ENCODE results near the gene ZNF385D.

Gene ZNF385D

DNA sequence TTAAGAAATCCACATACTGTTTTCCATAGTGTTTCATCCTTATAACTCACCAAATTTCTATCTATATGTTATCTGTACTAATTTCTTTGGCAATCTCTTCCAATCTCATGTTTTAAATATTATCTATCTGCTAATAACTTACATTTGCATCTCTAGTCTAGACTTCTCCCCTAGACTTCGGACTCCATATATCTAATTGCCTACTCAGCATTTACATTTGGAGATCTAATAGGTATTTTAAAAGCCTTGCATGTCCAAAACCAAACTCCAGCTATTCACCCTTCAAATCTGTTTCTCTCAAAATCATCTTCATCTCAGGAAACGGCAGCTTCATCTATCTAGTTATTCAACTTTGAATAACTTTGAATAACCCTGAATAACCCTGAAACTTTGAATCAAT is 35.3 kb downstream of the ZNF385D start:
- no peak for ATAC-seq

DNA sequence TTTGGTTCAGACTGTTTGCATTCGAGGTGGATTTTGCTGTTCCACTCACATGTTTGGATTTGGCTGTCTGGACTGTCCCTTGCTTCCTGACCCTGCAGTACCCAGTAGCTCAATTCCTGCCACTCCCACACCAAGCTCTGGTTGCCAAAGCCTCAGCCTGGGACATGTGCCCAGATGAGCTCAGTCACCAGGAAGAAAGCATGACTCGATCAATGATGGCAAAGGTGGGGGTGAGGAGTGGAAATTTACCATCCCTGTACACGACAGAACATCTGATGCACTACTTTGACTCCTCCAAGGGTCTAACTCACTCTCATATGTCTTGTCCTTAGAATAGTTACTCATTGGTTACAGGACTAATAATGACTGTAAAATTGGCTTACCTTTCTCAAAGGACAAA is 45.2 kb downstream of the ZNF385D start:
- TF ChIP-seq ZC3H10 (CRISPR knock-in tag; IDR thresholded peaks at IDR 0.05) = no peak
- ATAC-seq = peak; percentile 86

More for the DNA sequence above, 35.3 kb downstream of the ZNF385D start:
- TF ChIP-seq ZC3H10 (CRISPR knock-in tag; IDR thresholded peaks at IDR 0.05) (no peak), OSR1 (CRISPR knock-in tag; IDR thresholded peaks at IDR 0.05) (no peak), ZNF565 (CRISPR knock-in tag; conservative IDR thresholded peaks at IDR 0.05; ENCODE audit: low read depth) (no peak), TOX (CRISPR knock-in tag; IDR thresholded peaks at IDR 0.05; ENCODE audit: borderline replicate concordance) (no peak), CSDC2 (CRISPR knock-in tag; IDR thresholded peaks at IDR 0.05) (no peak), RARB (CRISPR knock-in tag; IDR thresholded peaks at IDR 0.05) (no peak), ISL1 (CRISPR knock-in tag; IDR thresholded peaks at IDR 0.05) (no peak), PPARA (CRISPR knock-in tag; IDR thresholded peaks at IDR 0.05; ENCODE audit: borderline replicate concordance) (no peak), ARNTL (CRISPR knock-in tag; IDR thresholded peaks at IDR 0.05; ENCODE audit: borderline replicate concordance, low read depth) (no peak), TCF4 (CRISPR knock-in tag; IDR thresholded peaks at IDR 0.05; ENCODE audit: borderline replicate concordance) (no peak), ESRRG (CRISPR knock-in tag; IDR thresholded peaks at IDR 0.05) (no peak), SNAI2 (CRISPR knock-in tag; IDR thresholded peaks at IDR 0.05) (no peak), ZFP3 (CRISPR knock-in tag; IDR thresholded peaks at IDR 0.05) (no peak), GLIS3 (CRISPR knock-in tag; IDR thresholded peaks at IDR 0.05) (no peak)
- TF ChIP-seq, protein P1, sequence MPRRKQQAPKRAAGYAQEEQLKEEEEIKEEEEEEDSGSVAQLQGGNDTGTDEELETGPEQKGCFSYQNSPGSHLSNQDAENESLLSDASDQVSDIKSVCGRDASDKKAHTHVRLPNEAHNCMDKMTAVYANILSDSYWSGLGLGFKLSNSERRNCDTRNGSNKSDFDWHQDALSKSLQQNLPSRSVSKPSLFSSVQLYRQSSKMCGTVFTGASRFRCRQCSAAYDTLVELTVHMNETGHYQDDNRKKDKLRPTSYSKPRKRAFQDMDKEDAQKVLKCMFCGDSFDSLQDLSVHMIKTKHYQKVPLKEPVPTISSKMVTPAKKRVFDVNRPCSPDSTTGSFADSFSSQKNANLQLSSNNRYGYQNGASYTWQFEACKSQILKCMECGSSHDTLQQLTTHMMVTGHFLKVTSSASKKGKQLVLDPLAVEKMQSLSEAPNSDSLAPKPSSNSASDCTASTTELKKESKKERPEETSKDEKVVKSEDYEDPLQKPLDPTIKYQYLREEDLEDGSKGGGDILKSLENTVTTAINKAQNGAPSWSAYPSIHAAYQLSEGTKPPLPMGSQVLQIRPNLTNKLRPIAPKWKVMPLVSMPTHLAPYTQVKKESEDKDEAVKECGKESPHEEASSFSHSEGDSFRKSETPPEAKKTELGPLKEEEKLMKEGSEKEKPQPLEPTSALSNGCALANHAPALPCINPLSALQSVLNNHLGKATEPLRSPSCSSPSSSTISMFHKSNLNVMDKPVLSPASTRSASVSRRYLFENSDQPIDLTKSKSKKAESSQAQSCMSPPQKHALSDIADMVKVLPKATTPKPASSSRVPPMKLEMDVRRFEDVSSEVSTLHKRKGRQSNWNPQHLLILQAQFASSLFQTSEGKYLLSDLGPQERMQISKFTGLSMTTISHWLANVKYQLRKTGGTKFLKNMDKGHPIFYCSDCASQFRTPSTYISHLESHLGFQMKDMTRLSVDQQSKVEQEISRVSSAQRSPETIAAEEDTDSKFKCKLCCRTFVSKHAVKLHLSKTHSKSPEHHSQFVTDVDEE (CRISPR knock-in tag; IDR thresholded peaks at IDR 0.05) = no peak
- TF ChIP-seq, protein P2, sequence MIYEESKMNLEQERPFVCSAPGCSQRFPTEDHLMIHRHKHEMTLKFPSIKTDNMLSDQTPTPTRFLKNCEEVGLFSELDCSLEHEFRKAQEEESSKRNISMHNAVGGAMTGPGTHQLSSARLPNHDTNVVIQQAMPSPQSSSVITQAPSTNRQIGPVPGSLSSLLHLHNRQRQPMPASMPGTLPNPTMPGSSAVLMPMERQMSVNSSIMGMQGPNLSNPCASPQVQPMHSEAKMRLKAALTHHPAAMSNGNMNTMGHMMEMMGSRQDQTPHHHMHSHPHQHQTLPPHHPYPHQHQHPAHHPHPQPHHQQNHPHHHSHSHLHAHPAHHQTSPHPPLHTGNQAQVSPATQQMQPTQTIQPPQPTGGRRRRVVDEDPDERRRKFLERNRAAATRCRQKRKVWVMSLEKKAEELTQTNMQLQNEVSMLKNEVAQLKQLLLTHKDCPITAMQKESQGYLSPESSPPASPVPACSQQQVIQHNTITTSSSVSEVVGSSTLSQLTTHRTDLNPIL (CRISPR knock-in tag; IDR thresholded peaks at IDR 0.05; ENCODE audit: low read depth) = no peak
- TF ChIP-seq, protein P3, sequence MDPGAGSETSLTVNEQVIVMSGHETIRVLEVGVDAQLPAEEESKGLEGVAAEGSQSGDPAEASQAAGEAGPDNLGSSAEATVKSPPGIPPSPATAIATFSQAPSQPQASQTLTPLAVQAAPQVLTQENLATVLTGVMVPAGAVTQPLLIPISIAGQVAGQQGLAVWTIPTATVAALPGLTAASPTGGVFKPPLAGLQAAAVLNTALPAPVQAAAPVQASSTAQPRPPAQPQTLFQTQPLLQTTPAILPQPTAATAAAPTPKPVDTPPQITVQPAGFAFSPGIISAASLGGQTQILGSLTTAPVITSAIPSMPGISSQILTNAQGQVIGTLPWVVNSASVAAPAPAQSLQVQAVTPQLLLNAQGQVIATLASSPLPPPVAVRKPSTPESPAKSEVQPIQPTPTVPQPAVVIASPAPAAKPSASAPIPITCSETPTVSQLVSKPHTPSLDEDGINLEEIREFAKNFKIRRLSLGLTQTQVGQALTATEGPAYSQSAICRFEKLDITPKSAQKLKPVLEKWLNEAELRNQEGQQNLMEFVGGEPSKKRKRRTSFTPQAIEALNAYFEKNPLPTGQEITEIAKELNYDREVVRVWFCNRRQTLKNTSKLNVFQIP (CRISPR knock-in tag; IDR thresholded peaks at IDR 0.05; ENCODE audit: borderline replicate concordance, low read depth) = no peak

DNA sequence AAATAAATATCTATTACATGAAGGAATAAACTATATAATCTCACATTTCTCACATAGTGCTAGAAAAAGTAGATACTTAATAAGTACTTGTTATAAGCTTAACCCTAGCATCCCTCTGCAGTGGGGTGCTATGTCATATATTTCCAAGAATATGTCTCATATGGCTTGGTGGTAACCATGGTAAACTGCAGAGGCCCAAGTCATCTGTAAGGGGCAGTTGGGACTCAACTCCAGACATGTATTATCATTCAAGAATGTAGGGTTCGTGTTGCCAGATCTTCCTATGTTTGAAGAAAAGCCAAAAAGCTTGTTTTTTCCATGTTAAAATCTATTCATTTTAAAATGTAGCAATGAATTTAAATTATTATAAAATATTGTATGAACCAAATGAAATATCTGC is 46.2 kb downstream of the ZNF385D start:
- ATAC-seq = no peak
- TF ChIP-seq ISL1 (CRISPR knock-in tag; IDR thresholded peaks at IDR 0.05) (no peak), ZFP30 (CRISPR knock-in tag; IDR thresholded peaks at IDR 0.05) (no peak), TOX (CRISPR knock-in tag; IDR thresholded peaks at IDR 0.05; ENCODE audit: borderline replicate concordance) (no peak), PPARA (CRISPR knock-in tag; IDR thresholded peaks at IDR 0.05; ENCODE audit: borderline replicate concordance) (no peak), RARB (CRISPR knock-in tag; IDR thresholded peaks at IDR 0.05) (no peak), ZC3H10 (CRISPR knock-in tag; IDR thresholded peaks at IDR 0.05) (no peak), OSR1 (CRISPR knock-in tag; IDR thresholded peaks at IDR 0.05) (no peak), ARNTL (CRISPR knock-in tag; IDR thresholded peaks at IDR 0.05; ENCODE audit: borderline replicate concordance, low read depth) (no peak), TCF4 (CRISPR knock-in tag; IDR thresholded peaks at IDR 0.05; ENCODE audit: borderline replicate concordance) (no peak), BACH2 (CRISPR knock-in tag; IDR thresholded peaks at IDR 0.05; ENCODE audit: borderline replicate concordance) (no peak), ZNF70 (CRISPR knock-in tag; IDR thresholded peaks at IDR 0.05) (no peak), ESRRG (CRISPR knock-in tag; IDR thresholded peaks at IDR 0.05) (no peak)
- TF ChIP-seq, protein P3 (CRISPR knock-in tag; IDR thresholded peaks at IDR 0.05; ENCODE audit: borderline replicate concordance, low read depth) = no peak
- TF ChIP-seq, protein P4, sequence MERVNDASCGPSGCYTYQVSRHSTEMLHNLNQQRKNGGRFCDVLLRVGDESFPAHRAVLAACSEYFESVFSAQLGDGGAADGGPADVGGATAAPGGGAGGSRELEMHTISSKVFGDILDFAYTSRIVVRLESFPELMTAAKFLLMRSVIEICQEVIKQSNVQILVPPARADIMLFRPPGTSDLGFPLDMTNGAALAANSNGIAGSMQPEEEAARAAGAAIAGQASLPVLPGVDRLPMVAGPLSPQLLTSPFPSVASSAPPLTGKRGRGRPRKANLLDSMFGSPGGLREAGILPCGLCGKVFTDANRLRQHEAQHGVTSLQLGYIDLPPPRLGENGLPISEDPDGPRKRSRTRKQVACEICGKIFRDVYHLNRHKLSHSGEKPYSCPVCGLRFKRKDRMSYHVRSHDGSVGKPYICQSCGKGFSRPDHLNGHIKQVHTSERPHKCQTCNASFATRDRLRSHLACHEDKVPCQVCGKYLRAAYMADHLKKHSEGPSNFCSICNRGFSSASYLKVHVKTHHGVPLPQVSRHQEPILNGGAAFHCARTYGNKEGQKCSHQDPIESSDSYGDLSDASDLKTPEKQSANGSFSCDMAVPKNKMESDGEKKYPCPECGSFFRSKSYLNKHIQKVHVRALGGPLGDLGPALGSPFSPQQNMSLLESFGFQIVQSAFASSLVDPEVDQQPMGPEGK (CRISPR knock-in tag; IDR thresholded peaks at IDR 0.05; ENCODE audit: borderline replicate concordance) = no peak

Data from SK-N-SH treated with all-trans-retinoic acid at 6 μM for 48 hours (cell line).